ENCODE measurements around the gene STH. TPM values are rescaled to one million over a fixed set of nuclear protein-coding genes. Genes with fewer than 3 reads are reported as not detected.

The STH gene
- total and polyA plus RNA-seq, 5 donors, result not detected

DNA sequence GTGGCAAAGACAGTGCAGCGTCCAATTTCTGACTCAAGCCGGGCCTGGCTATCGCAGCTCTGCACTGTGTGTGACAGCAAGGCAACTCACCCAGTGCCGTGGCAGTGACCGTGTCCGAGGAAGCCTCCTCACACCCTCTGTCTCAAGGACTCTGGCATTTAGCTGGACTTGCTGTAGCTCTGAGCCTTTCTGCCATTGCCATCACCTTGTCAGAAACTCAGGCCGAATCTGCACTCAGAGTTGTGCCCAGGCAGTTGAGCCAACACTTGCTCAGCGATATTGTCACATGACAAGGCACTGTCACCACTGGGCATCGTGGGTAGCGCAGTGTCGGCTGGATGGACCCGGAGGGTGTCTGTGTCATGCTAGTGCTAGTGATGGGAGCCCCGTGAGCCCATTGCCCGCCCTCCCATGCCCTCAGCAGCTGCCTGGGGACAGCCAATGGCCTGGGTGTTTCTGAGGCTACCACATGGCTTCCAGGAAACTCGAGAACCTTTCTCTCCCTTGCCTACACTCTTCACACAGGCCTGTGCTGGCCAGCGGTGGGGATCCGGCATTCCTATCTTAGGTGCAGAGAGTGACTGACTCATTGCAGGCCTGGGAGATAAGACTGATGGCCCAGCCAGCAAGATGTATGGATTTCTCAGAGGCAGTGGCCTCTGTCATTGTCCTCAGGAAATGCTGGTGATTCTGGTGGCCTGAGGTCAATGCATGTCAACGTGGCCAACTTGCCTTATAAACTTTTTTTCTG, 22.1 kb upstream of the STH start:
- peak in 1 of 2 donors; percentile 27 for ATAC-seq
- no peak for DNase-seq
- intact Hi-C loops (cut with DNase I), result no loop called here
- H3K27ac ChIP-seq (ENCODE audit: low read length), result no peak overlapping the region
- WGBS, result 79% methylated on average over 18 of the region's 18 CpGs
- no peaks in the 10 kb centered on the region for H3K27me3 ChIP-seq (ENCODE audit: control insufficient read depth, insufficient read depth)
- H3K4me3 ChIP-seq (ENCODE audit: low read length), result no peak overlapping the region
- no peaks in the 10 kb centered on the region for H3K4me1 ChIP-seq (ENCODE audit: control insufficient read depth, insufficient read depth, low read length)
- H3K9me3 ChIP-seq (ENCODE audit: control insufficient read depth, low read length), result no peaks in the 10 kb centered on the region

GRCh38 chr17:45977506-45977824, 21.6 kb upstream of the STH start:
- Histone ChIP-seq H3K27ac (ENCODE audit: low read length) (no peak overlapping the region), H3K4me3 (ENCODE audit: low read length) (no peak overlapping the region), H3K9me3 (ENCODE audit: control insufficient read depth, low read length) (no peaks in the 10 kb centered on the region), H3K4me1 (ENCODE audit: control insufficient read depth, insufficient read depth, low read length) (no peaks in the 10 kb centered on the region), H3K27me3 (ENCODE audit: control insufficient read depth, insufficient read depth) (no peaks in the 10 kb centered on the region)
- no peak for DNase-seq
- ATAC-seq, result no peak
- intact Hi-C loops (cut with DNase I), result no loop called here
- 79% methylated on average over 4 of the region's 4 CpGs for WGBS

GRCh38 chr17:45977976-45978626, 20.9 kb upstream of the STH start:
- no peak overlapping the region for H3K4me3 ChIP-seq (ENCODE audit: low read length)
- intact Hi-C loops (cut with DNase I), result no loop called here
- no peaks in the 10 kb centered on the region for H3K9me3 ChIP-seq (ENCODE audit: control insufficient read depth, low read length)
- no peaks in the 10 kb centered on the region for H3K27me3 ChIP-seq (ENCODE audit: control insufficient read depth, insufficient read depth)
- H3K4me1 ChIP-seq (ENCODE audit: control insufficient read depth, insufficient read depth, low read length), result no peaks in the 10 kb centered on the region
- 77% methylated on average over 3 of the region's 3 CpGs for WGBS
- no peak for DNase-seq
- ATAC-seq, result no peak
- no peak overlapping the region for H3K27ac ChIP-seq (ENCODE audit: low read length)

DNA sequence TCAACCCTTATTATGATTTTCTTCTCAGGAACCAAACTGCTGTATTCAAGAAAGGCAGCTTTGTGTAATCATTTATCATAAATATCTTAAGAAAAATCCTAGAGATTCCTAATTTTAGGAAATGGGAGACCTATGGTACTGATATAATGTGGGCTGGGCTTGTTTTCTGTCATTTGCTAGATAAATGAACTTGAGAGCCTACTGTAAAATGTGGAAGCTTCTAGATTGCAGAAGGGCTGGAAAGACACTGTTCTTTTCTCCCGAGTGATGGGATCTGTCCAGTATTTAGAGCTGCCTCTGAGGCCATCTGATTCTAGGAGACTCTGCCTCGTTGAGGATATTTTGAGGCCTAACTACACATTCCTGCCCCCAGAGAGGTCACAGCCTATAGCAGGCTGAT, 19.9 kb upstream of the STH start:
- ATAC-seq (no peak), DNase-seq (no peak)
- intact Hi-C loops (cut with DNase I), result no loop called here
- Histone ChIP-seq H3K9me3 (ENCODE audit: control insufficient read depth, low read length) (no peaks in the 10 kb centered on the region), H3K27me3 (ENCODE audit: control insufficient read depth, insufficient read depth) (no peaks in the 10 kb centered on the region), H3K27ac (ENCODE audit: low read length) (no peak overlapping the region), H3K4me1 (ENCODE audit: control insufficient read depth, insufficient read depth, low read length) (no peaks in the 10 kb centered on the region), H3K4me3 (ENCODE audit: low read length) (no peak overlapping the region)
- 51% methylated on average over 2 of the region's 2 CpGs for WGBS

GRCh38 chr17:45980855-45981254, 18.2 kb upstream of the STH start:
- DNase-seq, result no peak
- WGBS, result 85% methylated on average over 6 of the region's 6 CpGs

GRCh38 chr17:45981306-45981705, 17.7 kb upstream of the STH start:
- WGBS, result 80% methylated on average over 7 of the region's 7 CpGs
- intact Hi-C loops (cut with DNase I), result no loop called here
- ATAC-seq, result no peak
- H3K4me1 ChIP-seq (ENCODE audit: control insufficient read depth, insufficient read depth, low read length), result no peaks in the 10 kb centered on the region
- no peaks in the 10 kb centered on the region for H3K27me3 ChIP-seq (ENCODE audit: control insufficient read depth, insufficient read depth)
- H3K4me3 ChIP-seq (ENCODE audit: low read length), result no peak overlapping the region
- no peaks in the 10 kb centered on the region for H3K9me3 ChIP-seq (ENCODE audit: control insufficient read depth, low read length)
- DNase-seq, result no peak
- H3K27ac ChIP-seq (ENCODE audit: low read length), result no peak overlapping the region

More at GRCh38 chr17:45980855-45981254, 18.2 kb upstream of the STH start:
- no peak overlapping the region for H3K4me3 ChIP-seq (ENCODE audit: low read length)
- no peaks in the 10 kb centered on the region for H3K27me3 ChIP-seq (ENCODE audit: control insufficient read depth, insufficient read depth)
- intact Hi-C loops (cut with DNase I), result no loop called here
- no peak overlapping the region for H3K27ac ChIP-seq (ENCODE audit: low read length)
- H3K9me3 ChIP-seq (ENCODE audit: control insufficient read depth, low read length), result no peaks in the 10 kb centered on the region
- no peaks in the 10 kb centered on the region for H3K4me1 ChIP-seq (ENCODE audit: control insufficient read depth, insufficient read depth, low read length)
- ATAC-seq, result no peak

DNA sequence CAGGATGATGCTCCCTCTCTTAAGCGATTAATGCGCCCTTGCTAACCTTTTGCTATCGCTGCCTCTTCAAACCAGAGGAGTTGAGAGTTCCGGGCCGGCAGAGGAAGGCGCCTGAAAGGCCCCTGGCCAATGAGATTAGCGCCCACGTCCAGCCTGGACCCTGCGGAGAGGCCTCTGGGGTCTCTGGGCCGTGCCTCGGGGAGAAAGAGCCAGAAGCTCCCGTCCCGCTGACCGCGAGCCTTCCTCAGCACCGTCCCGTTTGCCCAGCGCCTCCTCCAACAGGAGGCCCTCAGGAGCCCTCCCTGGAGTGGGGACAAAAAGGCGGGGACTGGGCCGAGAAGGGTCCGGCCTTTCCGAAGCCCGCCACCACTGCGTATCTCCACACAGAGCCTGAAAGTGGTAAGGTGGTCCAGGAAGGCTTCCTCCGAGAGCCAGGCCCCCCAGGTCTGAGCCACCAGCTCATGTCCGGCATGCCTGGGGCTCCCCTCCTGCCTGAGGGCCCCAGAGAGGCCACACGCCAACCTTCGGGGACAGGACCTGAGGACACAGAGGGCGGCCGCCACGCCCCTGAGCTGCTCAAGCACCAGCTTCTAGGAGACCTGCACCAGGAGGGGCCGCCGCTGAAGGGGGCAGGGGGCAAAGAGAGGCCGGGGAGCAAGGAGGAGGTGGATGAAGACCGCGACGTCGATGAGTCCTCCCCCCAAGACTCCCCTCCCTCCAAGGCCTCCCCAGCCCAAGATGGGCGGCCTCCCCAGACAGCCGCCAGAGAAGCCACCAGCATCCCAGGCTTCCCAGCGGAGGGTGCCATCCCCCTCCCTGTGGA, 16.0 kb upstream of the STH start:
- Histone ChIP-seq H3K4me3 (ENCODE audit: low read length) (no peak overlapping the region), H3K4me1 (ENCODE audit: control insufficient read depth, insufficient read depth, low read length) (no peaks in the 10 kb centered on the region), H3K27me3 (ENCODE audit: control insufficient read depth, insufficient read depth) (no peaks in the 10 kb centered on the region), H3K9me3 (ENCODE audit: control insufficient read depth, low read length) (no peaks in the 10 kb centered on the region), H3K27ac (ENCODE audit: low read length) (no peak overlapping the region)
- intact Hi-C loops (cut with DNase I), result no loop called here
- WGBS, result 89% methylated on average over 41 of the region's 41 CpGs
- DNase-seq, result no peak
- no peak for ATAC-seq

DNA sequence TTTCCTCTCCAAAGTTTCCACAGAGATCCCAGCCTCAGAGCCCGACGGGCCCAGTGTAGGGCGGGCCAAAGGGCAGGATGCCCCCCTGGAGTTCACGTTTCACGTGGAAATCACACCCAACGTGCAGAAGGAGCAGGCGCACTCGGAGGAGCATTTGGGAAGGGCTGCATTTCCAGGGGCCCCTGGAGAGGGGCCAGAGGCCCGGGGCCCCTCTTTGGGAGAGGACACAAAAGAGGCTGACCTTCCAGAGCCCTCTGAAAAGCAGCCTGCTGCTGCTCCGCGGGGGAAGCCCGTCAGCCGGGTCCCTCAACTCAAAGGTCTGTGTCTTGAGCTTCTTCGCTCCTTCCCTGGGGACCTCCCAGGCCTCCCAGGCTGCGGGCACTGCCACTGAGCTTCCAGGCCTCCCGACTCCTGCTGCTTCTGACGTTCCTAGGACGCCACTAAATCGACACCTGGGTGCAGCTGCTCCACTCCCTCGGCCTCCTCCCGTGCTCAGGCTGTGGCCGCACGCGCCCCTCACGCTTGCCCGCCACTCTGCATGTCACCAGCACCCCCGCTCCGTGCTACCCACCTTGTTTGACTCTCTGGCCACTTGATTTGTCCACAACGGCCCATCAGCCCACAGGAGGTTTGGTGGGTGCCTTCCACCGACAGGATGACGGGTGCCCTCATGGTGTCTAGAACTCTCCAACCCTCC, 15.3 kb upstream of the STH start:
- Histone ChIP-seq H3K9me3 (ENCODE audit: control insufficient read depth, low read length) (no peaks in the 10 kb centered on the region), H3K27ac (ENCODE audit: low read length) (no peak overlapping the region), H3K4me1 (ENCODE audit: control insufficient read depth, insufficient read depth, low read length) (no peaks in the 10 kb centered on the region), H3K27me3 (ENCODE audit: control insufficient read depth, insufficient read depth) (no peaks in the 10 kb centered on the region), H3K4me3 (ENCODE audit: low read length) (no peak overlapping the region)
- ATAC-seq, result no peak
- intact Hi-C loops (cut with DNase I), result no loop called here
- DNase-seq, result no peak
- WGBS, result 71% methylated on average over 31 of the region's 31 CpGs

DNA sequence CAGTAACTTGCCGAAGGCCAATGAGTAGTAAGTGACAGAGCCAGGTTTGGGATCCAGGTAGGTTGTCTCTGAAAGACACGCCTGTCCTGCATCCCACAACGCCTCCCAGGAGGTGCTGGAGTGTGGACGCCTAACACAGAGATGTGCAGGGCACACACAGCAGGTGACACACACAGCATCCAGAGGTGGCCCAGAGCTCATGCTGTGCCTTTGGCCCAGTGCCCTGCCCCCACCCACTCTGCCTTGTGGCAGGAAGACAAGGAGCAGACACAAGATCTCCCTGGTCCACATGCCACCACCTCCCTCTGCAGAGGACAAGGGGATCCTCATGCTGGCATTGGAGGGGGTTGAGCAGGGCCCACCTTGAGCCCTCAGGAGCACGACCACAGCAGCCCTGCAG, 14.7 kb upstream of the STH start:
- DNase-seq (no peak), ATAC-seq (peak in 1 of 2 donors; percentile 23)
- no peaks in the 10 kb centered on the region for H3K4me1 ChIP-seq (ENCODE audit: control insufficient read depth, insufficient read depth, low read length)
- no peak overlapping the region for H3K27ac ChIP-seq (ENCODE audit: low read length)
- 88% methylated on average over 5 of the region's 5 CpGs for WGBS
- no peaks in the 10 kb centered on the region for H3K27me3 ChIP-seq (ENCODE audit: control insufficient read depth, insufficient read depth)
- no peaks in the 10 kb centered on the region for H3K9me3 ChIP-seq (ENCODE audit: control insufficient read depth, low read length)
- intact Hi-C loops (cut with DNase I), result no loop called here
- no peak overlapping the region for H3K4me3 ChIP-seq (ENCODE audit: low read length)

GRCh38 chr17:45985447-45985846, 13.6 kb upstream of the STH start:
- WGBS, result 71% methylated on average over 4 of the region's 4 CpGs
- no peak for ATAC-seq
- H3K9me3 ChIP-seq (ENCODE audit: control insufficient read depth, low read length), result no peaks in the 10 kb centered on the region
- no peaks in the 10 kb centered on the region for H3K27me3 ChIP-seq (ENCODE audit: control insufficient read depth, insufficient read depth)
- DNase-seq, result no peak
- no peak overlapping the region for H3K4me3 ChIP-seq (ENCODE audit: low read length)
- H3K27ac ChIP-seq (ENCODE audit: low read length), result no peak overlapping the region
- intact Hi-C loops (cut with DNase I), result no loop called here
- no peaks in the 10 kb centered on the region for H3K4me1 ChIP-seq (ENCODE audit: control insufficient read depth, insufficient read depth, low read length)

DNA sequence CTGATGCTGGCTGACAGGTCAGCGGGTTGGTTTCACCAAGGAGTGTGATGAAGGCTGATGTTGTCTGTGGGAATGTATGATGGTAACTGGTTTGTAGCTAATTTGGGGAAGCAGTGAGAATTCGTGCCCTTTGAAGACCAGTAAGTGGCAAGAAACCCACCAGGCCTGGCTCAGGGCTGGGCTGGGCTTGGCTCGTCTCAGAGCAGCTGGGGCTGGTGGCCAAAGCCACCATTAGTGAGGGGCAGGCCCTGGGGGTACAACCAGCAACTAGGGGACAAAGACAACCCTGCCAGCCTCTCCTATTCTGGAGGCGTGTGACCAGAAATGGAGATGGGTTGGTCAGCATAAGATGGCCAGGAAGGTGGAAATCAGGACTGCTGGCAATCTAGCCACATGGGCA, 13.0 kb upstream of the STH start:
- no peaks in the 10 kb centered on the region for H3K9me3 ChIP-seq (ENCODE audit: control insufficient read depth, low read length)
- H3K4me1 ChIP-seq (ENCODE audit: control insufficient read depth, insufficient read depth, low read length), result no peaks in the 10 kb centered on the region
- H3K27me3 ChIP-seq (ENCODE audit: control insufficient read depth, insufficient read depth), result no peaks in the 10 kb centered on the region
- 86% methylated on average over 4 of the region's 4 CpGs for WGBS
- no peak overlapping the region for H3K4me3 ChIP-seq (ENCODE audit: low read length)
- H3K27ac ChIP-seq (ENCODE audit: low read length), result no peak overlapping the region
- no peak for DNase-seq
- intact Hi-C loops (cut with DNase I), result no loop called here
- no peak for ATAC-seq

All from right cardiac atrium (tissue), 5 donors.